ENCODE data around the gene IRF5. TPM values are rescaled to one million over a fixed set of nuclear protein-coding genes. Genes with fewer than 3 reads are reported as not detected.

The IRF5 gene
- total RNA-seq, 1 donor from 2014 or later: 1.8 TPM

DNA sequence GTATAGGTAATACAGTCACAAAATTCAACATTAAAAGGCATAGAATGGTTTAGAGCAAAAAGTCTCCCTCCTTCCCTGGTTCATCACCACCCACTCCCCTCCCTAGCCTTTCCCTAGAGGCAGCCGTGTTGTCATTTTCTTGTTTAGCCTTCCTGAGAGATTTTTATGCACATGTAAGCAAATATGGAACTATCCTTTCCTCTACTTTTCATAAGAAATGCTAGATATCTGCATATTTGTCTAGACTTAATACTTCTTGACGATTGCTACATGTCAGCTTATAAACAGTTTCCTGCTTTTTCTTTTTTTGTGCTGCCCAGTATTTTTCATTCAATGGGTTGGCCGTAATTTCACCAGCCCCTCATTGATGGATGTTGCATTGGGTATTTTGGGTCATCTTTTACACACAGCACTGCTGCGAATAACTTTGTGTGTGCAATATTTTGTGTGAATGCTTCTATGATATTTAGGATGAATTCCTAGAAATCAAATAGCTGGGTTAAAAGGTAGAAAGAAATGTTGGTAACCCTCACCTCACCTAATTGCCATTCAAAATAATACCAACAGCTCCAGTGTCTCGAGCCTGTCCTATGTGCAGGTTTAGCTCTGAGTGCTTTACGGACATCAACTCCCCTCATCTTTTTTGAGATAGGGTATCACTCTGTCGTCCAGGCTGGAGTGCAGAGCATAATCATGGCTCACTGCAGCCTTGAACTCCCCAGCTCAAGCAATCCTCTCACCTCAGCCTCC lies 6.9 kb downstream of the IRF5 start:
- Mint-ChIP-seq H3K4me3 (no peak overlapping the region), H3K27me3 (peaks cover 21% of the 10 kb centered on the region), H3K27ac (no peak overlapping the region), H3K4me1 (ENCODE audit: unreplicated experiment) (no peaks in the 10 kb centered on the region), H3K9me3 (no peaks in the 10 kb centered on the region), H3K36me3 (no peaks in the 10 kb centered on the region)
- DNase-seq (ENCODE audit: extremely low spot score, unreplicated experiment): no peak
- TF ChIP-seq, protein P1, sequence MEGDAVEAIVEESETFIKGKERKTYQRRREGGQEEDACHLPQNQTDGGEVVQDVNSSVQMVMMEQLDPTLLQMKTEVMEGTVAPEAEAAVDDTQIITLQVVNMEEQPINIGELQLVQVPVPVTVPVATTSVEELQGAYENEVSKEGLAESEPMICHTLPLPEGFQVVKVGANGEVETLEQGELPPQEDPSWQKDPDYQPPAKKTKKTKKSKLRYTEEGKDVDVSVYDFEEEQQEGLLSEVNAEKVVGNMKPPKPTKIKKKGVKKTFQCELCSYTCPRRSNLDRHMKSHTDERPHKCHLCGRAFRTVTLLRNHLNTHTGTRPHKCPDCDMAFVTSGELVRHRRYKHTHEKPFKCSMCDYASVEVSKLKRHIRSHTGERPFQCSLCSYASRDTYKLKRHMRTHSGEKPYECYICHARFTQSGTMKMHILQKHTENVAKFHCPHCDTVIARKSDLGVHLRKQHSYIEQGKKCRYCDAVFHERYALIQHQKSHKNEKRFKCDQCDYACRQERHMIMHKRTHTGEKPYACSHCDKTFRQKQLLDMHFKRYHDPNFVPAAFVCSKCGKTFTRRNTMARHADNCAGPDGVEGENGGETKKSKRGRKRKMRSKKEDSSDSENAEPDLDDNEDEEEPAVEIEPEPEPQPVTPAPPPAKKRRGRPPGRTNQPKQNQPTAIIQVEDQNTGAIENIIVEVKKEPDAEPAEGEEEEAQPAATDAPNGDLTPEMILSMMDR (conservative IDR thresholded peaks at IDR 0.05): no peak

DNA sequence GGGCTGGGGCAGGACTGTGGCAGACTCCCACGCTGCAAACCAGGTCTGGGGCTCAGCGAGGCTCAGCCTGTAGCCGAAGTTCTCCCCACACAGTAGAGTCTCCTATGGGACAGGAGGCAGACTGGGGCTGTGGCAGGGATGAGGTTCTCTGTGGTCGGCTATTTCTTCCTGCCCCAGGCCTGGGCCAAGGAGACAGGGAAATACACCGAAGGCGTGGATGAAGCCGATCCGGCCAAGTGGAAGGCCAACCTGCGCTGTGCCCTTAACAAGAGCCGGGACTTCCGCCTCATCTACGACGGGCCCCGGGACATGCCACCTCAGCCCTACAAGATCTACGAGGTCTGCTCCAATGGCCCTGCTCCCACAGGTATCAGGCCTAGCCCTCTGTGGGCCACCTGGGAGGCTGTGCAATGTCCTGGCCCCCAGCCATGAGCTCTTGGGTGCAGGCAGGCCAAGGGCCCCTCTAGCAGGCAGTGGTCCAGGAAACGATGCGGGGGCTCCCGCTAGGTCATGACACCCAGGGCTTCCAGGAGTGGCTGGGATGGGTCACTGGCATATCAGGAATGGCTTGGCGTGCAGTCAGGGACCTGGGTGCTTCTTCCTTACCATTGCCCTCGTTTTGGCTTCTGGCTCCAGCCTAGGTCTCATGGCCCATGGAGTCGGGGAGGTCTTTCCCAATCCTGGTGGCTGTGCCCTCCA lies 8.1 kb downstream of the IRF5 start:
- H3K36me3 Mint-ChIP-seq: no peaks in the 10 kb centered on the region
- H3K9me3 Mint-ChIP-seq: no peaks in the 10 kb centered on the region
- no peak for DNase-seq (ENCODE audit: extremely low spot score, unreplicated experiment)
- H3K27me3 Mint-ChIP-seq: peaks cover 12% of the 10 kb centered on the region
- TF ChIP-seq, protein P1 (conservative IDR thresholded peaks at IDR 0.05): no peak
- no peaks in the 10 kb centered on the region for H3K4me1 Mint-ChIP-seq (ENCODE audit: unreplicated experiment)
- no peak overlapping the region for H3K27ac Mint-ChIP-seq
- H3K4me3 Mint-ChIP-seq: no peak overlapping the region

GRCh38 chr7:128946936-128947830 lies 9.5 kb downstream of the IRF5 start:
- no peak overlapping the region for H3K4me3 Mint-ChIP-seq
- TF ChIP-seq, protein P1 (conservative IDR thresholded peaks at IDR 0.05): no peak

DNA sequence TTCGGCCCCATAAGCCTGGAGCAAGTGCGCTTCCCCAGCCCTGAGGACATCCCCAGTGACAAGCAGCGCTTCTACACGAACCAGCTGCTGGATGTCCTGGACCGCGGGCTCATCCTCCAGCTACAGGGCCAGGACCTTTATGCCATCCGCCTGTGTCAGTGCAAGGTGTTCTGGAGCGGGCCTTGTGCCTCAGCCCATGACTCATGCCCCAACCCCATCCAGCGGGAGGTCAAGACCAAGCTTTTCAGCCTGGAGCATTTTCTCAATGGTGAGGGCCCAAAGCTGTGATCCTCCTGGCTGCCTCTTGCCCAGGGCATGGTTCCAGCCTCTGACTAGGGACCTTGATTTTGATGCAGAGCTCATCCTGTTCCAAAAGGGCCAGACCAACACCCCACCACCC lies 10.1 kb downstream of the IRF5 start:
- no peaks in the 10 kb centered on the region for H3K9me3 Mint-ChIP-seq
- no peak overlapping the region for H3K27ac Mint-ChIP-seq

More at GRCh38 chr7:128946936-128947830, 9.5 kb downstream of the IRF5 start:
- Mint-ChIP-seq H3K27me3 (peaks cover 4% of the 10 kb centered on the region), H3K27ac (no peak overlapping the region), H3K4me1 (ENCODE audit: unreplicated experiment) (no peaks in the 10 kb centered on the region), H3K36me3 (peaks cover 4% of the 10 kb centered on the region), H3K9me3 (no peaks in the 10 kb centered on the region)
- no peak for DNase-seq (ENCODE audit: extremely low spot score, unreplicated experiment)

More for the DNA sequence above, 10.1 kb downstream of the IRF5 start:
- H3K36me3 Mint-ChIP-seq: peaks cover 8% of the 10 kb centered on the region
- no peaks in the 10 kb centered on the region for H3K4me1 Mint-ChIP-seq (ENCODE audit: unreplicated experiment)
- TF ChIP-seq, protein P1 (conservative IDR thresholded peaks at IDR 0.05): no peak
- H3K27me3 Mint-ChIP-seq: peaks cover 4% of the 10 kb centered on the region
- H3K4me3 Mint-ChIP-seq: no peak overlapping the region
- DNase-seq (ENCODE audit: extremely low spot score, unreplicated experiment): no peak

All from type B pancreatic cell (in vitro differentiated cells).